HUDEP-2 (cell line): Measurements from ENCODE around the gene NEMP2.
"Not testable (repeated sequence)": the region's sequence is repeated elsewhere in the genome, so short reads cannot be mapped to it uniquely, and the experiment has no call there.

Source experiments
- DNase-seq, 76 experiments: peaks; one replicate each; lab custom pipeline; 2025; ENCODE audit not compliant: unreplicated experiment in 76 of 76; lab: John Stamatoyannopoulos, UW

The NEMP2 gene

GRCh38 chr2:190499273-190499672 is 35.2 kb downstream of the NEMP2 start:
- no peak for DNase-seq

GRCh38 chr2:190497428-190497827 is 37.1 kb downstream of the NEMP2 start:
- DNase-seq = no peak

DNA sequence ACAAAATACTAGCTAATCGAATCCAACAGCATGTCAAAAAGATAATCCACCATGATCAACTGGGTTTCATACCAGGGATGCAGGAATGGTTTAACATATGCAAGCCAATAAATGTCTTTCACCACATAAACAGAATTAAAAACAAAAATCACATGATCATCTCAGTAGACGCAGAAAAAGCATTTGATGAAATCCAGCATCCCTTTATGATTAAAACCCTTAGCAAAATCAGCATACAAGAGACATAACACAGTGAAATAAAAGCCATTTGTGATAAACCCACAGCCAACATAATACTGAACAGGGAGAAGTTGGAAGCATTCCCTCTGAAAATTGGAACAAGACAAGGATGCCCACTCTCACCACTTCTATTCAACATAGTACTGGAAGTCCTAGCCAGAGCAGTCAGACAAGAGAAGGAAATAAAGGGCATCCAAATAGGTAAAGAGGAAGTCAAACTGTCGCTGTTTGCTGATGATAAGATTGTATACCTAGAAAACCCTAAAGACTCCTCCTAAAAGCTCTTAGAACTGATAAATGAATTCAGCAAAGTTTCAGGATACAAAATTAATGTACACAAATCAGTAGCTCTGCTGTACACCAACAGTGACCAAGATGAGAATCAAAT is 39.8 kb downstream of the NEMP2 start:
- peak in 7 of 76 experiments; percentile 8 to 29 (median 18) for DNase-seq

DNA sequence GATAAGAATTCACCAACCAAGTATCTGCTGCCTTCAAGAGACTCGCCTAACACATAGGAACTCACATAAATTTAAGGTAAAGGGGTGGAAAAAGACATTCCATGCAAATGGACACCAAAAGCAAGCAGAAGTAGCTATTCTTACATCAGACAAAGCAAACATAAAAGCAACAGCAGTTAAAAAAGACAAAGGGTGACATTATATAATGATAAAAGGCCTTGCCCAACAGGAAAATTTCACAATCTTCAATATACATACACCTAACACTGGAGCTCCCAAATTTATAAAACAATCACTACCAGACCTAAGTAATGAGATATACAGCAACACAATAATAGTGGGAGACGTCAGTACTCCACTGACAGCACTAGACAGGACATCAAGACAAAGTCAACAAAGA is 41.4 kb downstream of the NEMP2 start:
- DNase-seq = no peak

DNA sequence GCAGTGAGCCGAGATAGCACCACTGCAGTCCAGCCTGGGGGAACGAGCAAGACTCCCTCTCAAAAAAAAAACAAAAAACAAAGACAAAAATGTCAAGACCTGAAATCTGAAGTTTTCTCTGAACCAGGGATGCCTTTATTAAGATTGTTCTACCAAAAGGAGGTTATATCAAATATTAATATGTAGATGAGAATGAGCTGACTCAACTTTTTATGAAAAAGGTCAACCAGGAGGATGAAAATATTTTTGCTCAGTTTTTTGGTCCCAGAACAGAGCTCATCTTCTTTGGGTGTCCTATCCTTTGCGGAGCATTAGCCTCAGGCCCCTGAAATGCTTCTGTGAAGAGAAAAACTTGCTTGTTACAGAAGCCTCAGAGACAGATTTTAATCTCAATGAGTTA is 44.0 kb downstream of the NEMP2 start:
- no peak for DNase-seq

DNA sequence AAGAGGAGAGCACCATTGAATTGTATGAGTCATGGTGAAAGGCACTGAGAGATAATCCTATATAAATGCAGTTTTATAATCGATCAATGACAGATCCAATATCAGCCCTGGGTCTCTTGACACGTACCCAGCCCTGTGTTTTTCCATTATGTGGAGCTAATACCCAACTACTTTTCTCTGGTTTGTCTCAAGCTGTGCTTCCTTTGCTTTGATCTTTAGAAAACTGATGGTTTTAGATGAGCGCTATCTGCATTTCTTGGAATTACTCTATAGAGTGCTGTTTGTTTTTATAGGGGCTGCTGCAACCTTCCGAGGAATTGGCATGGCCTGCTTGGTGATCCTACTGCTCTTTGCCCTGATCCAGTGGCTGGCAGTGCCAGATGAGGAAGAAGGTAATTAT is 45.0 kb downstream of the NEMP2 start:
- DNase-seq = no peak

- DNase-seq = no peak
These were observed 45.8 kb downstream of the NEMP2 start for GRCh38 chr2:190488516-190489233.

GRCh38 chr2:190486037-190486623 is 48.4 kb downstream of the NEMP2 start:
- DNase-seq = peak in 12 of 76 experiments; percentile 3 to 24 (median 18)

GRCh38 chr2:190482451-190482850 is 52.1 kb downstream of the NEMP2 start:
- no peak for DNase-seq

DNA sequence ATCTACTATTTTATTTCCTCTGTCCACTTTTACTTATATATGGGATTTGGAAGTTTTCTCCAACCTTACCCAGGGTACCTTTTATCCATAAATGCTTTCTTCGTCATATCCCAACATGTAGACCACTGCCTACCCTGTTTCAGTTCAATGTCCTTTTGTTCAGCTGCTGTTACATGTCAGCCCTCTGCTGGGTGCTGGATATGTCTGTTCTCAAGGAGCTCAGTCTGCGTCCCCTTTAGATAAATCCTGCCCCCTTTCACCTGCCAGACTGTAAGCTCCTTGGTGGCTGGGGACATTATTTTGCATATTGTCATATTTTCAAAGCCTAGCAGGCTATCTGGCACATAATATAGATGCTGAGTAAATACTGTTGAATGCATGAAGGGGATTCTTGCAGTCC is 53.2 kb downstream of the NEMP2 start:
- no peak for DNase-seq

DNA sequence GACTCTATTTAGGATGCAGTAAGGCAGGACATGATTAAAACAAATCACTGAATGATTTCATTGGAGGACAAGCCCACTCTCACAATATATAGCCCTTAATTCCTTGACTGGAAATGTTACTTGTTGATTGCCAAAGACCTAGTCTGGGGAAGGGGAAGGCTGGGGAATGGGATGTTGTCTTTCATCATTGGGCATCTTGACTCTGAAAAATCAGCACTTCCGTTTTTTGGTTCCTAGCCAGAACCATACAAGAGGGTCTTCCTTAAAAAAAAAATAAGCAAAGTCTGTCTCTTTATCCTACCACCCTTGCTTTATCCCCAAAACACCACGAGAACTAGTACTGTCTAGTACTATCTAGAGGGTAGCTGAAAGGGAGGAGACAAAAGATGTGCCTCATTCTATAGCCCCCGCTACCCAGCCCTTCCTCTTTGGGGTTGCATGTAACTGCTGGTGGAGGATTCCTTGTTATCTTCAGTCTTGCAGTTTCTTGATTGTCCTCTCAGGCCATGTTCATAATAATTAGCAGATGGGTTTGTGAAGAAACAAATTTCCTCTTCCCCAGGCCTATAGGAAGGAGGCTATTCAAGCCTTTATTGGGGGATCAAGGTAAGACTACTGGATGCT is 55.8 kb downstream of the NEMP2 start:
- DNase-seq = no peak

DNA sequence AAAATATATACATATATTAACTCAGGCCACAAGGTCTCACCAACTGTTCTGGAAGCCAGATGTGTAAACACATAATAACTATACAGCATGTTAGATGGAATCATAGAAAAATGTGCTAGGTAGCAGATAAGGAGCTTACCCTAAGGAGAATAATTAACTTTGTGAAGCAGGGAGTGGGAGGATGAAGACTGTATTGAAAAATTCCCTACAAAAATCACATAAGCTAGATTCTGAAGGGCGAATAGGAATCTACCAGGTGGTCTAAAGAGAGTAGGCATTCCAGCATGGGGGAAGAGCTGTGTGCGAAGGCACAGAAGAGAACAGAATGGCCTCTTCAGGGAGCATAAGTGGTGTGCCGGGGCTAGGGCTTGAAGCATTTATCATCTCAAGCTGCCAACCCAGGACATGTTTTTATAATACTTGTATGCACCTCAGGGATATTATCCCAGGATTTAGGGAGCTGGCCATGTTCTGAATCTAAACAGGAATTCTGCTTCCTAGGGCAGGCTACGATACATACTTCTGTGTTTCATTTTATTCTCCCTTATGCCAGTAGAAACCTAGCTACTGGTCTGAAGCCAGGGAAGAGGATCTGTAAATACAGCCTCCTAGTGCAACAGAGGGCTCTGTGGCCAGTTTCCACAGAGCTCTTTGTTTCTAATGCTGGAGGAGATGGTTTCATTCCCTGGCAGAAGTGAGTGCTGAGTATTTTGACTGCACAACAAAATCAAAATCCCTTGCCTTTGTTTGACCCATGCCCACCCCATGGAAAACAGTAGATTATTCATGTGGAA is 56.7 kb downstream of the NEMP2 start:
- DNase-seq = no peak

DNA sequence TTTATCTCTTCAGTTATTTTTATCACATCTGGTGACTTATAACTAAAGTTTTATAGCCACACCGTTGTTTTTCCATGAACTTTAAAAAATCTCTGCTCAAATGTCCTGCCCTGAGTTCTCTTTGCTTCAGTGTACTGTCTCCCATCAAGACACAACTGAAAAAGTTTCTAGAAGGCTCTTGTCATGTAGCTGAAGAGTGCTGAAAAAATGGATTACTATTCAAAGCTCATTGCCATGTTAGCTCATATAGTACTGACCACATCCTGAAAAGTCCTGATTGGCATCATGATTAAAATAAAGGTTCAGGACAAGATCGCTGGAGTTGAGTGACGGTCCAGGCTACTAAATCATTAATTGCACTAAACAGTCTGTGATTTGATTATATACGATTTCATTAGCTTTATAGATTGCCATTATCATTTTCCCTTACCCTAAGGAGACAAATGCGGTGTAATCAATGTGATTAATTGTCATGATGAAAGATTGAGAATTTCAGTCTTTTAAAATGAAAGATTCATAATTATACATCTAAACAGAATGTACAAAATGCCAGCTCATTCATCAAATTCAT is 64.2 kb downstream of the NEMP2 start:
- DNase-seq = no peak

- peak in 7 of 76 experiments; percentile 1 to 36 (median 14) for DNase-seq
These were observed 64.8 kb downstream of the NEMP2 start for GRCh38 chr2:190469771-190470170.

- peak in 72 of 76 experiments; percentile 8 to 90 (median 70) for DNase-seq
These were observed 65.5 kb downstream of the NEMP2 start for GRCh38 chr2:190468814-190469569.

DNA sequence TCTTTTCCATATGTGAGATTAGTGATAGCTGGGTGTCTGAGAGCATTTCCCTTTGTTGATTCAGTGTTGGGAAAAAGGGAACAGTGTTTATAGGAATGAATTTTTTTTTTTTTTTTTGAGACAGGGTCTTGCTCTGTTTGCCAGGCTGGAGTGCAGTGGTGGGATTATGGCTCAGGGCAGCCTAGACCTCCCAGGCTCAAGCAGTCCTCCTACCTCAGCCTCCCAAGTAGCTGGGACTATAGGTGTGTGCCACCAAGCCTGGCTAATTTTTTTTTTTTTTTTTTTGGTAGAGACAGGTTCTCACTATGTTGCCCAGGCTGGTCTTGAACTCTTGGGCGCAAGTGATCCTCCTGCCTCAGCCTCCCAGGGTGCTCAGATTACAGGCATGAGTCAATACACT is 66.2 kb downstream of the NEMP2 start:
- DNase-seq = not testable (repeated sequence)

GRCh38 chr2:190467575-190468083 is 66.9 kb downstream of the NEMP2 start:
- DNase-seq = no peak

GRCh38 chr2:190466819-190467446 is 67.6 kb downstream of the NEMP2 start:
- DNase-seq = no peak

GRCh38 chr2:190465060-190465459 is 69.5 kb downstream of the NEMP2 start:
- DNase-seq = peak in 1 of 76 experiments; percentile 7
